Measurements from ENCODE around the gene ANKRD52. TPM values are rescaled to one million over a fixed set of nuclear protein-coding genes. Genes with fewer than 3 reads are reported as not detected.

ANKRD52 gene
- total RNA-seq, 1 donor from 2014 or later = 63.2 TPM

GRCh38 chr12:56258820-56259183 is 618 bp upstream of the ANKRD52 start:
- Mint-ChIP-seq H3K36me3 (peaks cover 15% of the 10 kb centered on the region), H3K4me3 (peak overlapping the region; percentile 88), H3K9me3 (no peaks in the 10 kb centered on the region), H3K4me1 (peaks cover 15% of the 10 kb centered on the region), H3K27ac (peak overlapping the region; percentile 90), H3K27me3 (ENCODE audit: low read depth) (no peaks in the 10 kb centered on the region)
- TF ChIP-seq, protein P1, sequence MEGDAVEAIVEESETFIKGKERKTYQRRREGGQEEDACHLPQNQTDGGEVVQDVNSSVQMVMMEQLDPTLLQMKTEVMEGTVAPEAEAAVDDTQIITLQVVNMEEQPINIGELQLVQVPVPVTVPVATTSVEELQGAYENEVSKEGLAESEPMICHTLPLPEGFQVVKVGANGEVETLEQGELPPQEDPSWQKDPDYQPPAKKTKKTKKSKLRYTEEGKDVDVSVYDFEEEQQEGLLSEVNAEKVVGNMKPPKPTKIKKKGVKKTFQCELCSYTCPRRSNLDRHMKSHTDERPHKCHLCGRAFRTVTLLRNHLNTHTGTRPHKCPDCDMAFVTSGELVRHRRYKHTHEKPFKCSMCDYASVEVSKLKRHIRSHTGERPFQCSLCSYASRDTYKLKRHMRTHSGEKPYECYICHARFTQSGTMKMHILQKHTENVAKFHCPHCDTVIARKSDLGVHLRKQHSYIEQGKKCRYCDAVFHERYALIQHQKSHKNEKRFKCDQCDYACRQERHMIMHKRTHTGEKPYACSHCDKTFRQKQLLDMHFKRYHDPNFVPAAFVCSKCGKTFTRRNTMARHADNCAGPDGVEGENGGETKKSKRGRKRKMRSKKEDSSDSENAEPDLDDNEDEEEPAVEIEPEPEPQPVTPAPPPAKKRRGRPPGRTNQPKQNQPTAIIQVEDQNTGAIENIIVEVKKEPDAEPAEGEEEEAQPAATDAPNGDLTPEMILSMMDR (IDR thresholded peaks at IDR 0.05; ENCODE audit: unreplicated experiment) = no peak
- no peak for DNase-seq (ENCODE audit: low spot score in 2 of 2, unreplicated experiment in 2 of 2)

DNA sequence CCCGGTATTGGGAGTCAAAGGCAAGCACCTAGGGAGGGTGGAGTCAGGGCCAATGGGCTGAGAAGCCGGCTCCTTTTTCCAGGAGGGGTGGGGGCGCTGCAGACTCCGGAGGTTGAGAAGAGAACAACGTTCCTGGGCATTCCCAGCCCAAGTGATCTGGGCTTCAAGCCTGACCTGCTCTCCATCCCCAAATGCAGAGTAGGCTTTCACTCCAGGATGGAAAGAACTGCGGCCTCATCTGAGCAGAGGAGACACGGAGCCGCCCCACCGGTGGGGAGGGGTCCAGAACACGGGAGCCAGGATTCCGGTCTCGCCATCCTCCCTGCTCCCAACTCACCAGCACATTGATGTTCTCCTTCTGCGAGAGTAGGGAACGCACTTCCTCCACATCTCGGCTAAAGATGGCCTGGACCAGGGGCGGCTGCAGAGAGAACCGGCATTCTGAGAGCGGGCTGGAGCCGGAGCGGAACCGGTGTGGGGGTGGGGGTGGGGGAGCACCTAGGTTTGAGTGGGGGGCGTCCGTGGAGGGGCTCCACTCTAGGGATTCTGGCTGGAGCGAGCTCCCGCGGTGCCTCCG is 605 bp downstream of the ANKRD52 start:
- Mint-ChIP-seq H3K4me1 (peaks cover 15% of the 10 kb centered on the region), H3K36me3 (peaks cover 26% of the 10 kb centered on the region), H3K9me3 (no peaks in the 10 kb centered on the region), H3K4me3 (peak overlapping the region; percentile 94), H3K27me3 (ENCODE audit: low read depth) (no peaks in the 10 kb centered on the region), H3K27ac (peak overlapping the region; percentile 92)
- DNase-seq (ENCODE audit: low spot score in 2 of 2, unreplicated experiment in 2 of 2) = peak in 1 of 2 experiments; percentile 47
- TF ChIP-seq, protein P1 (IDR thresholded peaks at IDR 0.05; ENCODE audit: unreplicated experiment) = no peak

DNA sequence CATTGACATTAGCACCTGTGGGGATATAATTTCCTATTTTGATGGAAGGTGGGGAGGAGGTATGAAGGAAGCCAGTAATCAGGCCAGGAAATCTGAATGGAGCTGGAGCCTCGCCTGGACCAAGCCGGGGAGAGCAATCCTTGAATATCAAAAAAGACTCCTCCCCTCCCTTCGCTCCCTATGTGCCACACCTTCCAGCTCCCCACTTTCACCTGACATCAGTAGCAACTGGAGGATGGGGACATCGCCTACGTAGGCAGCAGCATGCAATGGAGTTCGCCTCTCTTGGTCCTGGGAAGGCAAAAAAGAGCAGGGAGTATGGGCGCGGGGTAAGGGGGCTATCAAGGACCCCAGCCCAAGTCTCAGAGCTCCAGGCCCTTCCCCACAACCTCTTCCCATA is 1.1 kb downstream of the ANKRD52 start:
- H3K27ac Mint-ChIP-seq = peak overlapping the region; percentile 92
- no peaks in the 10 kb centered on the region for H3K9me3 Mint-ChIP-seq
- TF ChIP-seq, protein P1 (IDR thresholded peaks at IDR 0.05; ENCODE audit: unreplicated experiment) = no peak
- no peaks in the 10 kb centered on the region for H3K27me3 Mint-ChIP-seq (ENCODE audit: low read depth)
- peak overlapping the region; percentile 94 for H3K4me3 Mint-ChIP-seq
- H3K36me3 Mint-ChIP-seq = peaks cover 30% of the 10 kb centered on the region
- DNase-seq (ENCODE audit: low spot score in 2 of 2, unreplicated experiment in 2 of 2) = no peak
- peaks cover 15% of the 10 kb centered on the region for H3K4me1 Mint-ChIP-seq

- no peaks in the 10 kb centered on the region for H3K27me3 Mint-ChIP-seq (ENCODE audit: low read depth)
These were observed 1.7 kb downstream of the ANKRD52 start for GRCh38 chr12:56256326-56256960.

GRCh38 chr12:56255671-56256070 is 2.5 kb downstream of the ANKRD52 start:
- Mint-ChIP-seq H3K4me3 (no peak overlapping the region), H3K27ac (no peak overlapping the region)
- DNase-seq (ENCODE audit: low spot score in 2 of 2, unreplicated experiment in 2 of 2) = no peak

More at GRCh38 chr12:56256326-56256960, 1.7 kb downstream of the ANKRD52 start:
- H3K9me3 Mint-ChIP-seq = no peaks in the 10 kb centered on the region
- peaks cover 35% of the 10 kb centered on the region for H3K36me3 Mint-ChIP-seq
- H3K4me1 Mint-ChIP-seq = peaks cover 15% of the 10 kb centered on the region
- peak overlapping the region; percentile 94 for H3K4me3 Mint-ChIP-seq
- no peak for DNase-seq (ENCODE audit: low spot score in 2 of 2, unreplicated experiment in 2 of 2)
- H3K27ac Mint-ChIP-seq = peak overlapping the region; percentile 92
- TF ChIP-seq, protein P1 (IDR thresholded peaks at IDR 0.05; ENCODE audit: unreplicated experiment) = no peak

More at GRCh38 chr12:56255671-56256070, 2.5 kb downstream of the ANKRD52 start:
- Mint-ChIP-seq H3K36me3 (peaks cover 35% of the 10 kb centered on the region), H3K9me3 (no peaks in the 10 kb centered on the region), H3K4me1 (peaks cover 15% of the 10 kb centered on the region), H3K27me3 (ENCODE audit: low read depth) (no peaks in the 10 kb centered on the region)
- TF ChIP-seq, protein P1 (IDR thresholded peaks at IDR 0.05; ENCODE audit: unreplicated experiment) = no peak
